Epithelial cell of prostate (primary cell): ENCODE measurements around the gene OR14A16.

Experiments used
- DNase-seq: peaks from one replicate; pipeline ENCODE4 v3.0.0-alpha.2; 2011; ENCODE audit warnings: low read depth, low spot score
- H3K27ac ChIP-seq: fragments of 450-650 bp; 2 replicates; pipeline ENCODE4 v1.5.1; 2017; ENCODE audit warnings: mild to moderate bottlenecking

OR14A16 gene

GRCh38 chr1:247824023-247824422, at the start of gene OR14A16:
Gene OR14A16 (minus strand): TSS chr1:247824119. CDS start chr1:247815729, 8,390 bp downstream.
- H3K27ac ChIP-seq: no peak within 1 kb of the TSS
- DNase-seq: no peak

- no peak for DNase-seq
- H3K27ac ChIP-seq: no peak overlapping the region
These were observed 41.5 kb upstream of the OR14A16 start for GRCh38 chr1:247865416-247865815.

- DNase-seq: no peak
- H3K27ac ChIP-seq: no peak overlapping the region
These were observed 40.7 kb upstream of the OR14A16 start for GRCh38 chr1:247864644-247865043.

- no peak overlapping the region for H3K27ac ChIP-seq
- no peak for DNase-seq
These were observed 38.8 kb upstream of the OR14A16 start for GRCh38 chr1:247862756-247863155.

- no peak overlapping the region for H3K27ac ChIP-seq
- DNase-seq: no peak
These were observed 34.2 kb upstream of the OR14A16 start for GRCh38 chr1:247857985-247858619.

- no peak for DNase-seq
- no peak within 1 kb of the TSS for H3K27ac ChIP-seq
These were observed 33.4 kb upstream of the OR14A16 start, which contains the start of gene TRIM58 for GRCh38 chr1:247857069-247857984. Gene TRIM58 (plus strand): TSS chr1:247857187. CDS start chr1:247857247, 60 bp downstream.

GRCh38 chr1:247855911-247856310, 32.0 kb upstream of the OR14A16 start:
- no peak for DNase-seq
- no peak overlapping the region for H3K27ac ChIP-seq

- no peak overlapping the region for H3K27ac ChIP-seq
- DNase-seq: no peak
These were observed 31.1 kb upstream of the OR14A16 start for GRCh38 chr1:247854899-247855545.

- no peak for DNase-seq
- H3K27ac ChIP-seq: no peak overlapping the region
These were observed 25.7 kb upstream of the OR14A16 start for GRCh38 chr1:247849616-247850015.

- H3K27ac ChIP-seq: no peak overlapping the region
- DNase-seq: no peak
These were observed 24.4 kb upstream of the OR14A16 start for GRCh38 chr1:247848346-247848745.

- no peak overlapping the region for H3K27ac ChIP-seq
- DNase-seq: no peak
These were observed 21.7 kb upstream of the OR14A16 start for GRCh38 chr1:247845693-247846017.

- no peak for DNase-seq
- H3K27ac ChIP-seq: no peak overlapping the region
These were observed 21.2 kb upstream of the OR14A16 start for GRCh38 chr1:247845011-247845692.

- no peak for DNase-seq
- H3K27ac ChIP-seq: no peak overlapping the region
These were observed 19.5 kb upstream of the OR14A16 start for GRCh38 chr1:247843411-247843810.

GRCh38 chr1:247841796-247842195, 17.9 kb upstream of the OR14A16 start, which contains the start of gene OR11L1:
Gene OR11L1 (minus strand): TSS chr1:247841896. CDS start chr1:247841896, 0 bp downstream.
- no peak within 1 kb of the TSS for H3K27ac ChIP-seq
- no peak for DNase-seq

- no peak overlapping the region for H3K27ac ChIP-seq
- DNase-seq: no peak
These were observed 16.9 kb upstream of the OR14A16 start for GRCh38 chr1:247840818-247841217.

- no peak for DNase-seq
- no peak overlapping the region for H3K27ac ChIP-seq
These were observed 9.7 kb upstream of the OR14A16 start for GRCh38 chr1:247833601-247834000.

GRCh38 chr1:247829656-247830055, 5.7 kb upstream of the OR14A16 start:
- DNase-seq: no peak
- no peak overlapping the region for H3K27ac ChIP-seq

- no peak for DNase-seq
- H3K27ac ChIP-seq: no peak overlapping the region
These were observed 1.4 kb upstream of the OR14A16 start for GRCh38 chr1:247825362-247825761.

- DNase-seq: no peak
- no peak overlapping the region for H3K27ac ChIP-seq
These were observed 1.9 kb downstream of the OR14A16 start for GRCh38 chr1:247822060-247822459.

- H3K27ac ChIP-seq: no peak overlapping the region
- DNase-seq: no peak
These were observed 11.3 kb downstream of the OR14A16 start for GRCh38 chr1:247812637-247813036.
